K562 (cell line): ENCODE data around the gene C19orf85. TPM values are rescaled to one million over a fixed set of nuclear protein-coding genes. Genes with fewer than 3 reads are reported as not detected.

Source experiments
- ATAC-seq: fragments of 200-7000 bp; cut with Tn5 transposase; 3 replicates; pipeline ENCODE4 v1.9.1; 2020; ENCODE audit warnings: moderate library complexity
- BruUV-seq: library from RNA; stranded (reverse); fragments of 400-500 nt; replicated peaks from 2 replicates; lab custom pipeline; 2021; lab: Mats Ljungman, UMichigan
- CTCF ChIA-PET: fragments of 300-600 bp; formaldehyde crosslinking; extraction: SDS; loops from one replicate; lab custom pipeline; 2021; ENCODE audit warnings: low intra/inter-chr PET ratio; lab: Yijun Ruan, JAX
- POLR2A ChIA-PET: fragments of 300-600, 350-650 bp; sonication (Branson Sonifier 250); formaldehyde crosslinking; extraction: SDS; loops from one replicate; lab custom pipeline; 2021; ENCODE audit warnings: antibody characterized with exemption, inconsistent platforms; lab: Yijun Ruan, JAX
- DNase-seq, 4 experiments: peaks; one replicate each; pipeline versions ENCODE4 v3.0.0 to v3.0.0-alpha.2; 2011 to 2018; ENCODE audit warnings: low spot score in 3 of 4, mixed read lengths in 3 of 4; ENCODE audit errors: extremely low read depth in 1 of 4
- FAIRE-seq: peaks from 2 replicates; lab custom pipeline; 2011; peaks lifted over from hg19 to GRCh38; lab: Jason Lieb, UNC
- H2AFZ ChIP-seq: 2 replicates; pipeline ENCODE4 v1.6.0; 2011; ENCODE audit warnings: low read depth, low read length, control low read depth, inconsistent platforms
- H3K27ac ChIP-seq: fragments of 200-600 bp; 3 replicates; pipeline ENCODE4 v1.8.0; 2011; ENCODE audit warnings: low read depth, mild to moderate bottlenecking, control low read depth, inconsistent platforms, low read length, moderate library complexity, mixed read lengths; ENCODE audit errors: extremely low read depth
- H3K27me3 ChIP-seq, 2 experiments: fragments of 300-600 bp in 1 of 2; 2 replicates in 1 of 2; 3 replicates in 1 of 2; pipeline versions ENCODE4 v1.6.0 to v1.8.0; 2011; ENCODE audit warnings: inconsistent platforms in 2 of 2, low read length in 2 of 2, mild to moderate bottlenecking in 1 of 2, mixed read lengths in 1 of 2, moderate library complexity in 1 of 2; ENCODE audit not compliant: control insufficient read depth in 2 of 2, insufficient read depth in 2 of 2
- H3K36me3 ChIP-seq: fragments of 300-600 bp; 3 replicates; pipeline ENCODE4 v1.8.0; 2011; ENCODE audit warnings: mild to moderate bottlenecking, low read length, inconsistent platforms; ENCODE audit not compliant: control insufficient read depth, insufficient read depth
- H3K4me1 ChIP-seq, 2 experiments: fragments of 200-600 bp in 1 of 2; replicated peaks in 1 of 2; 2 replicates in 1 of 2; 3 replicates in 1 of 2; pipeline versions ENCODE4 v1.5.1 to v1.8.0; 2011; ENCODE audit warnings: inconsistent platforms in 2 of 2, low read length in 2 of 2, mild to moderate bottlenecking in 1 of 2, mixed read lengths in 1 of 2, moderate library complexity in 1 of 2; ENCODE audit not compliant: control insufficient read depth in 2 of 2, insufficient read depth in 2 of 2
- H3K4me2 ChIP-seq: 2 replicates; pipeline ENCODE4 v1.6.1; 2011; ENCODE audit warnings: low read length, control low read depth, inconsistent platforms, mixed read lengths; ENCODE audit not compliant: insufficient read depth
- H3K4me3 ChIP-seq: fragments of 200-600 bp; sonication (generic), shearing (Covaris generic); 2 replicates; pipeline ENCODE4 v1.5.1; 2016; ENCODE audit warnings: control low read depth, inconsistent platforms
- H3K79me2 ChIP-seq: fragments of 200-600 bp; 3 replicates; pipeline ENCODE4 v1.8.0; 2011; ENCODE audit warnings: low read length, inconsistent platforms; ENCODE audit not compliant: control insufficient read depth, insufficient read depth
- H3K9ac ChIP-seq, 2 experiments: 2 replicates each; pipeline versions ENCODE4 v1.6.0 to v1.6.1; 2011; ENCODE audit warnings: low read depth in 2 of 2, low read length in 2 of 2, control low read depth in 1 of 2, inconsistent platforms in 1 of 2, mild to moderate bottlenecking in 1 of 2, mixed read lengths in 1 of 2; ENCODE audit not compliant: insufficient read depth in 1 of 2
- H3K9me1 ChIP-seq: one replicate; pipeline ENCODE4 v1.6.0; 2011; ENCODE audit warnings: inconsistent platforms, mild to moderate bottlenecking, low read length, moderate library complexity; ENCODE audit not compliant: control insufficient read depth, insufficient read depth
- H3K9me3 ChIP-seq: replicated peaks from 2 replicates; pipeline ENCODE4 v1.5.1; 2011; ENCODE audit warnings: low read depth, low read length, inconsistent platforms; ENCODE audit not compliant: control insufficient read depth, insufficient read depth
- H4K20me1 ChIP-seq: replicated peaks from 2 replicates; pipeline ENCODE4 v1.6.1; 2011; ENCODE audit warnings: low read length, inconsistent platforms, mixed read lengths; ENCODE audit not compliant: control insufficient read depth, insufficient read depth
- E2F4 ChIP-seq: sonication (generic); formaldehyde crosslinking; IDR thresholded peaks from 2 replicates; pipeline ENCODE4 v1.8.0; 2022; ENCODE audit warnings: mild to moderate bottlenecking, low read depth, missing genetic modification reagents
- NCOA4 ChIP-seq: fragments of 450-650 bp; IDR thresholded peaks from 2 replicates; pipeline ENCODE4 v1.6.1; 2018; ENCODE audit warnings: mild to moderate bottlenecking; ENCODE audit not compliant: partially characterized antibody
- POLR2G ChIP-seq: fragments of 200-400 bp; formaldehyde crosslinking; IDR thresholded peaks from 2 replicates; pipeline ENCODE4 v1.6.1; 2017; ENCODE audit warnings: low read depth, mild to moderate bottlenecking, antibody characterized with exemption, low read length, moderate library complexity
- PRPF4 ChIP-seq: fragments of 200-400 bp; formaldehyde crosslinking; IDR thresholded peaks from one replicate; pipeline ENCODE4 v1.6.1; 2017; ENCODE audit warnings: low read length, low read depth, mild to moderate bottlenecking; ENCODE audit not compliant: insufficient read depth, poor library complexity, severe bottlenecking
- SPI1 ChIP-seq: IDR thresholded peaks from 2 replicates; pipeline ENCODE4 v1.6.1; 2011; ENCODE audit warnings: low read depth, low read length, control low read depth, borderline replicate concordance
- WGBS: fragments of 100-300 bp; shearing (Covaris generic); methylation state at CpG from one replicate; pipeline ENCODE4 v1.1.6; 2016; ENCODE audit warnings: low coverage, mixed read lengths; ENCODE audit not compliant: insufficient coverage; ENCODE audit errors: missing lambda C conversion rate; 5-methylcytosine and 5-hydroxymethylcytosine counted together
- in situ Hi-C: fragments of 300-500 bp; cut with MboI; formaldehyde crosslinking; loops from 4 replicates; pipeline ENCODE4 v1.15.0; 2018; ENCODE audit warnings: inconsistent platforms, mixed read lengths
- intact Hi-C: fragments of 100-400 bp; cut with micrococcal nuclease; formaldehyde crosslinking; loops from 2 replicates; pipeline ENCODE4 v1.14.2; 2022
- polyA plus RNA-seq, 8 experiments: library from polyadenylated mRNA; depleted of rRNA in 4 of 8; stranded (reverse) in 5 of 8; unstranded in 3 of 8; fragments of >200 nt; fragmentation: Nextera tagmentation in 2 of 8; fragmentation: Illumina TruSeq in 1 of 8; extraction: Ambion mirVana in 2 of 8; extraction: Trizol in 1 of 8; gene quantifications; 2 replicates each; pipeline versions ENCODE4 v1.2.1 to v1.2.3, GENCODE V29; 2011 to 2014; ENCODE audit warnings: inconsistent platforms in 1 of 8, missing spikeins in 1 of 8
- total RNA-seq, 7 experiments: library from RNA; depleted of rRNA in 6 of 7; stranded (reverse); fragments of >200 nt in 6 of 7; fragmentation: Illumina TruSeq in 2 of 7; extraction: Trizol in 2 of 7; gene quantifications; 2 replicates each; pipeline versions ENCODE4 v1.2.1 to v1.2.3, GENCODE V29; 2011 to 2021; ENCODE audit warnings: low replicate concordance in 1 of 7

C19orf85 gene
- total and polyA plus RNA-seq, 9 of the 15 experiments (the other 6 are each of a cell fraction or from before 2014, with no cell fraction given) = not detected

- no peaks in the 10 kb centered on the region; a peak in 1 of 5 replicates for H3K27me3 ChIP-seq
- H3K4me1 ChIP-seq = peaks cover 19 to 73% of the 10 kb centered on the region in 2 experiments
- H3K4me2 ChIP-seq = no peak overlapping the region
- no peaks in the 10 kb centered on the region for H3K9me1 ChIP-seq
- ChIA-PET POLR2A (interaction anchor here (0.7 kb wide), 1 partner anchor 49 kb away, joined by 3 read pairs; the partner anchor contains the start of gene UBE2S), CTCF (no interaction called here)
- peaks cover 41% of the 10 kb centered on the region; the same call in 2 of the 3 replicates for H3K36me3 ChIP-seq
- no TSS peak for BruUV-seq
- FAIRE-seq (no peak), ATAC-seq (no peak), DNase-seq (no peak)
- no peak overlapping the region for H3K4me3 ChIP-seq
- intact Hi-C loops = no loop called here
- in situ Hi-C loops = no loop called here
- H3K79me2 ChIP-seq = peaks cover 39% of the 10 kb centered on the region
- no peak overlapping the region for H3K27ac ChIP-seq
- no peak overlapping the region for H2AFZ ChIP-seq
- H4K20me1 ChIP-seq = no peaks in the 10 kb centered on the region; the same call in 1 of the 2 replicates
- H3K9me3 ChIP-seq = no peaks in the 10 kb centered on the region
- TF ChIP-seq POLR2G = 0 out of 2 replicates have a peak, but pooled peaks have one; percentile 32
- TF ChIP-seq NCOA4 = no peak
- 96% methylated on average over 11 of the region's 14 CpGs for WGBS
- H3K9ac ChIP-seq = peak overlapping the region in 1 of 2 experiments; percentile 28; a peak in 1 of 4 replicates
Observed at GRCh38 chr19:55456347-55456746, 8.2 kb downstream of the C19orf85 start.

- Histone ChIP-seq H3K27ac (no peak overlapping the region), H3K4me3 (no peak overlapping the region), H3K9me1 (no peaks in the 10 kb centered on the region), H3K27me3 (peaks cover 0 to under 1% of the 10 kb centered on the region in 2 experiments; a peak in 3 of 5 replicates), H3K36me3 (peaks cover 41% of the 10 kb centered on the region; the same call in 2 of the 3 replicates), H3K9me3 (no peaks in the 10 kb centered on the region), H3K9ac (no peak overlapping the region), H3K4me2 (no peak overlapping the region), H2AFZ (no peak overlapping the region), H3K4me1 (peaks cover 18 to 70% of the 10 kb centered on the region in 2 experiments), H3K79me2 (peaks cover 33% of the 10 kb centered on the region), H4K20me1 (no peaks in the 10 kb centered on the region; the same call in 1 of the 2 replicates)
- BruUV-seq = no TSS peak
- DNase-seq = no peak
- TF ChIP-seq SPI1 (peak; percentile 32; the same call in 1 of the 2 replicates), PRPF4 (no peak), E2F4 (CRISPR knock-in tag) (no peak)
- intact Hi-C loops (no loop called here), in situ Hi-C loops (no loop called here)
- FAIRE-seq = no peak
- WGBS = 57% methylated on average over 6 of the region's 11 CpGs
- ATAC-seq = no peak
- ChIA-PET CTCF (no interaction called here), POLR2A (interaction anchor here (0.6 to 0.7 kb wide), 2 partner anchors 18 to 48 kb away, joined by 3 read pairs; partner anchors contain the start of gene UBE2S)
Observed at GRCh38 chr19:55455576-55456235, 8.8 kb downstream of the C19orf85 start.
